Activated CD8-positive, alpha-beta T cell treated with anti-CD3 and anti-CD28 coated beads, Interleukin-2, amount 10 ng/mL, durations not matched to agents 7 days and 5 days (primary cell): ENCODE data around the gene ANKRD31. TPM values are rescaled to one million over a fixed set of nuclear protein-coding genes. Genes with fewer than 3 reads are reported as not detected.

ENCODE experiments used
- ATAC-seq: fragments of 150-1000 bp; cut with Tn5 transposase; one replicate; pipeline ENCODE4 v1.10.0; 2021; ENCODE audit warnings: moderate library complexity
- CTCF ChIA-PET: fragments of 350-600 bp; sonication (Branson Sonifier 250); formaldehyde crosslinking; loops from one replicate; lab custom pipeline; 2021; ENCODE audit warnings: antibody characterized with exemption; lab: Charles Lee
- POLR2A ChIA-PET: fragments of 350-600 bp; sonication (Branson Sonifier 250); formaldehyde crosslinking; loops from one replicate; lab custom pipeline; 2021; ENCODE audit warnings: antibody characterized with exemption; lab: Charles Lee
- DNase-seq: peaks from one replicate; pipeline ENCODE4 v3.0.0-alpha.2; 2020
- H3K27ac Mint-ChIP-seq: one replicate; pipeline ENCODE4 v1.8.0; 2021; ENCODE audit warnings: mild to moderate bottlenecking, mixed read lengths
- H3K27me3 Mint-ChIP-seq: one replicate; pipeline ENCODE4 v1.8.0; 2021; ENCODE audit warnings: low read depth, mixed read lengths
- H3K36me3 Mint-ChIP-seq: one replicate; pipeline ENCODE4 v1.8.0; 2021; ENCODE audit warnings: low read depth, mixed read lengths
- H3K4me1 Mint-ChIP-seq: one replicate; pipeline ENCODE4 v1.8.0; 2021; ENCODE audit warnings: low read depth, mixed read lengths
- H3K4me3 Mint-ChIP-seq: one replicate; pipeline ENCODE4 v1.8.0; 2021; ENCODE audit warnings: mild to moderate bottlenecking, mixed read lengths
- H3K9me3 Mint-ChIP-seq: one replicate; pipeline ENCODE4 v1.8.0; 2022; ENCODE audit warnings: mixed read lengths; ENCODE audit not compliant: insufficient read depth
- total RNA-seq, 2 experiments: library from RNA; stranded (reverse); gene quantifications; one replicate each; pipeline ENCODE4 v1.2.3, GENCODE V29; 2021

The ANKRD31 gene
- total RNA-seq, 2 experiments from 2014 or later, result 0.23 to 0.26 TPM

DNA sequence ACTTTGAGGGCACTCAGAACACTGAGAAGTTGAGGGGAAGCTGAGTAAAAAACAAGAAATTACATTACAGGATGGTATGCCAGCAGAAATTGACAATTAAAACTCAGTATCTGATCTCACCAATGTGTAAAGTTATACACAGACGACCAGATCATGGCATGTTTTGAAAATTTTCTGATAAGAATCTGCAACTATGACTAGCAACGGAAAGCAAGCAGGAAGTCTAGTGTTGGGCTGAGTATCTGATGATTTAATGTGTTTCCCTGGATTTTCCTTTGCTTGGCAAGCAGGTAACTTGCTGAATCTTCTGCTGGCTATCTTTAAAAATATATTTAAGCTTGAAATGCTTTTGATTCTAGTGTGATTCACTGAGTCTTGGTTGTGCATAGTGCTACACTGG lies 179.1 kb downstream of the ANKRD31 start:
- no peak for DNase-seq
- Mint-ChIP-seq H3K4me3 (no peak overlapping the region), H3K4me1 (peaks cover 75% of the 10 kb centered on the region), H3K9me3 (no peaks in the 10 kb centered on the region), H3K36me3 (peaks cover 1% of the 10 kb centered on the region), H3K27ac (peak overlapping the region; percentile 44), H3K27me3 (no peaks in the 10 kb centered on the region)
- no peak for ATAC-seq
- ChIA-PET POLR2A (interaction anchor here (1.1 to 1.3 kb wide), 2 partner anchors 9 to 179 kb away, joined by 4 to 6 read pairs; partner anchors contain the start of gene ANKRD31), CTCF (interaction anchor here (1.0 to 5.1 kb wide), 7 partner anchors 7 to 280 kb away, joined by 3 to 61 read pairs (median 4); partner anchors contain the start of genes ANKRD31 and HMGCR)

DNA sequence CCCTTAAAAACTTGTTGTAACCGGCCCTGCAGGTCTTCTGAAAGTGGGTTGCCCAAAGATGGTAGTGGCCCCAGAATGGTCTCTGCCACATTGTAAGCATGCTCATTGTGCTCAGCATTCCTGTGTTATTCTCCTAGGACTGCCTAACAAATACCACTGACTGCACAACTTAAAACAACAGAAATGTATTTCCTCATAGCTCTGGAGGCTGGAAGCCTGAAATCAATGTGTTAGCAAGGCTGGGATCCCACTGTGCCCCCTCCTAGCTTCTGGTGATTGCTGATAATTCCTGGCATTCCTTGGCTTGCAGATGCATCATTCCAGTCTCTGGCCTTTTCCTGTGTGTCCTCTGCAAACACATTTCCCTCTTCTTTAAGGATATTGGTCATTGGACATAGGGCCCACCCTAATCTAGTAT lies 180.9 kb downstream of the ANKRD31 start:
- no peak overlapping the region for H3K27ac Mint-ChIP-seq
- CTCF ChIA-PET, result interaction anchor here (8.4 kb wide), 1 partner anchor 181 kb away, joined by 74 read pairs; the partner anchor contains the start of gene ANKRD31

DNA sequence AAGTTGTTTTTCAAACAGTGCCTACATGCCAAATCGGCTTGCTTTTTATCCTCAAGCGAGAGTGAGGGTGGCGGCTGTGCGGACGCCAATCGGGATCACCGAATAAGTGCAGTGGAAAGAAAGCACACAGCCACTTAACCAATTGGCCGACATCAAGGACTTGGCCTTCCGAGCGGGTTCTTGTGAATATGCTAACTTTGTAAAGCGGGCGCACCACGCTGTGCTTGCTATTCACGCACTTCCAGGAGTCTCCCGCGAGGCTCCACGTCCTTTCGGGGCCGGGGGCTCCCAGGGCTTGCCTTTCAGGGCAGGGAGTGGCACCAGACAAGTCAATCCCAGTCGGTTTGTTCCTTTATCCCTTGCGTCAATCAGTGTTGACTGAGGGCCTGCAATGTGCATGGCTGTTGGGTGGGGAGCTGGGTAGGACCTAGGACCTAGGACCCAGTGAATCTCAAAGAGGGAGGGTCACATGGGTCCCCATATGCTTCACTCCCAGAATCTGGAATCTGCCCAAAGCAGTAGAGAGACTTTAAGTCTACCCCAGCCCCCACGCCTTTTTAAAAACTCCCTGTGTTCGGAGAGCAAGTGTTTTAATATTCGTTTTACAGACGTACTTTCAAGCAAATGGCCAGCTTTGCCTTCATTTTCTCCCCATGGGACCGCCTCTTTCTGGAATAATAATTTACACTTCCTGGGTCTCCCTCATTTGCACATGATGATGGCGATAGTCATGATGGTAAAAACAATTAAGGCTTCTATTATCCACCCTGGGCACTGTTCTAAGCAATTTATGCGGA lies 182.3 kb downstream of the ANKRD31 start:
- DNase-seq, result peak; percentile 27
- peaks cover 75% of the 10 kb centered on the region for H3K4me1 Mint-ChIP-seq
- peak overlapping the region; percentile 90 for H3K27ac Mint-ChIP-seq
- POLR2A ChIA-PET, result interaction anchor here (0.6 to 3.5 kb wide), 6 partner anchors 8 to 283 kb away, joined by 3 to 26 read pairs (median 6); partner anchors contain the start of genes ANKRD31 and HMGCR
- H3K9me3 Mint-ChIP-seq, result no peaks in the 10 kb centered on the region
- peaks cover 1% of the 10 kb centered on the region for H3K36me3 Mint-ChIP-seq
- no peaks in the 10 kb centered on the region for H3K27me3 Mint-ChIP-seq
- peak overlapping the region; percentile 83 for H3K4me3 Mint-ChIP-seq
- no peak for ATAC-seq
- CTCF ChIA-PET, result interaction anchor here (0.7 to 8.4 kb wide), 7 partner anchors 19 to 283 kb away, joined by 3 to 74 read pairs (median 4); partner anchors contain the start of gene ANKRD31

More for the DNA sequence above, 180.9 kb downstream of the ANKRD31 start:
- Mint-ChIP-seq H3K4me3 (no peak overlapping the region), H3K36me3 (peaks cover 1% of the 10 kb centered on the region), H3K4me1 (peaks cover 75% of the 10 kb centered on the region), H3K9me3 (no peaks in the 10 kb centered on the region), H3K27me3 (no peaks in the 10 kb centered on the region)
- POLR2A ChIA-PET, result interaction anchor here (3.5 kb wide), 1 partner anchor 181 kb away, joined by 26 read pairs; the partner anchor contains the start of gene ANKRD31
- DNase-seq (no peak), ATAC-seq (no peak)

GRCh38 chr5:75053304-75054133 lies 183.2 kb downstream of the ANKRD31 start:
- Mint-ChIP-seq H3K27ac (peak overlapping the region; percentile 90), H3K4me1 (peaks cover 75% of the 10 kb centered on the region), H3K9me3 (no peaks in the 10 kb centered on the region), H3K4me3 (peak overlapping the region; percentile 83), H3K36me3 (peaks cover 1% of the 10 kb centered on the region), H3K27me3 (no peaks in the 10 kb centered on the region)
- CTCF ChIA-PET, result interaction anchor here (0.7 to 8.4 kb wide), 8 partner anchors 11 to 283 kb away, joined by 3 to 74 read pairs (median 4); partner anchors contain the start of gene ANKRD31
- ATAC-seq (peak; percentile 48), DNase-seq (peak; percentile 67)
- POLR2A ChIA-PET, result interaction anchor here (0.6 to 3.5 kb wide), 9 partner anchors 9 to 284 kb away, joined by 3 to 26 read pairs (median 4); partner anchors contain the start of genes ANKRD31 and HMGCR

DNA sequence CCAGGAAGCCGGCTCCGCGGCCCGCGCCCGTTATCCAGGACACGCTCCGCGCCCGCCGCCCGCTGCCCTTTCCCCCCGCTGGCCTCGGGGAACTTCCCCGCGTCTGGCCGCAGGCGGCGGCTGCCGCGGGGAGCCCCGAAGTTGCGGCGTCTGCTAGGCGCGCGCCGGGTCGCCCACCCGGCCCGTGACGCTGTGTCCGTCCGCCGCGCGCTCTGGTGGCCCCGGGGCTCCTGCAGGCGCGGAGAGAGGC lies 183.7 kb downstream of the ANKRD31 start:
- peak overlapping the region; percentile 72 for H3K4me3 Mint-ChIP-seq
- no peaks in the 10 kb centered on the region for H3K27me3 Mint-ChIP-seq
- no peak for DNase-seq
- CTCF ChIA-PET, result interaction anchor here (1.3 to 8.4 kb wide), 4 partner anchors 11 to 184 kb away, joined by 4 to 74 read pairs (median 4); partner anchors contain the start of gene ANKRD31
- POLR2A ChIA-PET, result interaction anchor here (0.8 to 3.5 kb wide), 7 partner anchors 16 to 284 kb away, joined by 3 to 26 read pairs (median 9); partner anchors contain the start of genes ANKRD31 and HMGCR
- H3K36me3 Mint-ChIP-seq, result peaks cover 1% of the 10 kb centered on the region
- no peak overlapping the region for H3K27ac Mint-ChIP-seq
- ATAC-seq, result no peak
- peaks cover 75% of the 10 kb centered on the region for H3K4me1 Mint-ChIP-seq
- H3K9me3 Mint-ChIP-seq, result no peaks in the 10 kb centered on the region

GRCh38 chr5:75052192-75053053 lies 184.3 kb downstream of the ANKRD31 start, which contains the start of gene GCNT4:
GCNT4 (minus strand) TSS chr5:75052558; CDS start chr5:75030037, 22,521 bp downstream.
- DNase-seq (peak; percentile 58), ATAC-seq (peak; percentile 37)
- peak within 1 kb of the TSS; percentile 89 for H3K4me3 Mint-ChIP-seq
- H3K27me3 Mint-ChIP-seq, result no peaks in the 10 kb centered on the region
- no peaks in the 10 kb centered on the region for H3K9me3 Mint-ChIP-seq
- peaks cover 1% of the 10 kb centered on the region for H3K36me3 Mint-ChIP-seq
- peaks cover 74% of the 10 kb centered on the region for H3K4me1 Mint-ChIP-seq
- ChIA-PET POLR2A (interaction anchor here (0.6 to 2.9 kb wide), 8 partner anchors 10 to 285 kb away, joined by 3 to 16 read pairs (median 5); partner anchors contain the start of genes ANKRD31 and HMGCR), CTCF (interaction anchor here (0.6 to 8.4 kb wide), 7 partner anchors 7 to 185 kb away, joined by 3 to 74 read pairs (median 14); partner anchors contain the start of gene ANKRD31)
- H3K27ac Mint-ChIP-seq, result peak within 1 kb of the TSS; percentile 91

GRCh38 chr5:75051217-75051751 lies 185.4 kb downstream of the ANKRD31 start:
- POLR2A ChIA-PET, result interaction anchor here (0.6 to 1.4 kb wide), 4 partner anchors 8 to 1569 kb away, joined by 3 to 5 read pairs (median 3); no protein-coding TSS in a partner anchor
- peak; percentile 37 for DNase-seq
- Mint-ChIP-seq H3K4me3 (peak overlapping the region; percentile 89), H3K36me3 (peaks cover 6% of the 10 kb centered on the region), H3K9me3 (no peaks in the 10 kb centered on the region), H3K27ac (peak overlapping the region; percentile 79), H3K4me1 (peaks cover 75% of the 10 kb centered on the region), H3K27me3 (no peaks in the 10 kb centered on the region)
- peak; percentile 13 for ATAC-seq
- CTCF ChIA-PET, result interaction anchor here (1.0 to 8.4 kb wide), 15 partner anchors 8 to 286 kb away, joined by 3 to 74 read pairs (median 10); partner anchors contain the start of genes ANKRD31 and HMGCR

DNA sequence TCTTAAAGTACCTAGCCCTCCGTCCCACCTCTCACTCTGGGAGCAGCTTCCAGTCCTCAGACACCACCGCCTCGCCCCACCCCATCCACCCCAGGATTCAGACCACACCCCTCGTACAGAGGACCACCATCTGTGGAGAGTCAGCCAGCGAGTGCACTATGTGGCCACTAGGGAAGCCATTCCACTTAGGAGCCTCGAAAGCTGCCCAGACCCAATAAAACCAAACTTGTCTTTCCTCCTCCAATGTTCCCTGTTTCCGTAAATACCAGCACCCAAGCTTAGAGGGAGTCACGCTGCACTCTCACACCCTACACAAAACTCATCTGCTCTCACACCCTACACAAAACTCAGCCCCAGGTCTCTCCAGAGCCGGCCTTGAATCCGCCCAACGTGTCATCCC lies 186.3 kb downstream of the ANKRD31 start:
- Mint-ChIP-seq H3K27me3 (no peaks in the 10 kb centered on the region), H3K36me3 (peaks cover 15% of the 10 kb centered on the region), H3K4me1 (peaks cover 80% of the 10 kb centered on the region), H3K9me3 (peaks cover 2% of the 10 kb centered on the region), H3K27ac (peak overlapping the region; percentile 70), H3K4me3 (peak overlapping the region; percentile 89)
- ATAC-seq, result no peak
- no peak for DNase-seq
- ChIA-PET POLR2A (interaction anchor here (0.6 to 1.4 kb wide), 5 partner anchors 9 to 1570 kb away, joined by 3 to 5 read pairs (median 3); partner anchors contain the start of genes ANKRD31 and HMGCR), CTCF (interaction anchor here (0.5 to 8.4 kb wide), 41 partner anchors 9 to 619 kb away, joined by 3 to 74 read pairs (median 4); partner anchors contain the start of genes ANKRD31 and HMGCR)

GRCh38 chr5:75049456-75050351 lies 187.0 kb downstream of the ANKRD31 start:
- CTCF ChIA-PET, result interaction anchor here (0.5 to 8.4 kb wide), 45 partner anchors 8 to 631 kb away, joined by 3 to 74 read pairs (median 4); partner anchors contain the start of genes ANKRD31 and HMGCR
- Mint-ChIP-seq H3K36me3 (peaks cover 19% of the 10 kb centered on the region), H3K27me3 (no peaks in the 10 kb centered on the region), H3K4me3 (peak overlapping the region; percentile 89), H3K4me1 (peaks cover 80% of the 10 kb centered on the region), H3K27ac (peak overlapping the region; percentile 70), H3K9me3 (peaks cover 5% of the 10 kb centered on the region)
- DNase-seq, result peak; percentile 78
- no peak for ATAC-seq
- POLR2A ChIA-PET, result interaction anchor here (0.7 to 1.4 kb wide), 4 partner anchors 9 to 287 kb away, joined by 3 to 5 read pairs (median 5); partner anchors contain the start of genes ANKRD31 and HMGCR
